GM06990 (cell line): ENCODE data around the gene IGSF9.

ENCODE experiments used
- DNase-seq: peaks from one replicate; pipeline ENCODE4 v3.0.0-alpha.2; 2011; ENCODE audit not compliant: insufficient read length; ENCODE audit errors: extremely low read depth
- H3K27me3 ChIP-seq: replicated peaks from 2 replicates; pipeline ENCODE4 v1.6.0; 2011; ENCODE audit warnings: low read length; ENCODE audit not compliant: control insufficient read depth, insufficient read depth
- H3K36me3 ChIP-seq: 2 replicates; pipeline ENCODE4 v1.5.1; 2011; ENCODE audit warnings: low read length; ENCODE audit not compliant: control insufficient read depth, insufficient read depth
- H3K4me3 ChIP-seq: replicated peaks from 2 replicates; pipeline ENCODE4 v1.5.1; 2011; ENCODE audit warnings: low read depth, mild to moderate bottlenecking, control low read depth, low read length
- CTCF ChIP-seq: IDR thresholded peaks from 2 replicates; pipeline ENCODE4 v1.5.1; 2011; ENCODE audit warnings: low read length, control low read depth, mild to moderate bottlenecking, inconsistent platforms; ENCODE audit not compliant: insufficient read depth, poor library complexity, severe bottlenecking

IGSF9 gene

GRCh38 chr1:159890390-159890789, 55.0 kb downstream of the IGSF9 start:
- DNase-seq: no peak
- no peaks in the 10 kb centered on the region for H3K27me3 ChIP-seq
- no peak for TF ChIP-seq CTCF
- H3K4me3 ChIP-seq: no peak overlapping the region
- no peaks in the 10 kb centered on the region for H3K36me3 ChIP-seq

GRCh38 chr1:159889821-159890252, 55.6 kb downstream of the IGSF9 start:
- no peak for TF ChIP-seq CTCF
- Histone ChIP-seq H3K4me3 (no peak overlapping the region), H3K36me3 (no peaks in the 10 kb centered on the region), H3K27me3 (no peaks in the 10 kb centered on the region)
- peak; percentile 56 for DNase-seq

GRCh38 chr1:159889202-159889601, 56.2 kb downstream of the IGSF9 start:
- no peak overlapping the region for H3K4me3 ChIP-seq
- H3K27me3 ChIP-seq: no peaks in the 10 kb centered on the region
- no peak for TF ChIP-seq CTCF
- no peaks in the 10 kb centered on the region for H3K36me3 ChIP-seq
- DNase-seq: peak; percentile 36

- no peak for TF ChIP-seq CTCF
- DNase-seq: no peak
- H3K4me3 ChIP-seq: no peak overlapping the region
- H3K36me3 ChIP-seq: no peaks in the 10 kb centered on the region
- H3K27me3 ChIP-seq: no peaks in the 10 kb centered on the region
Measured at GRCh38 chr1:159884296-159884695, 61.1 kb downstream of the IGSF9 start.

- DNase-seq: no peak
- TF ChIP-seq CTCF: no peak
- Histone ChIP-seq H3K27me3 (no peaks in the 10 kb centered on the region), H3K36me3 (no peaks in the 10 kb centered on the region), H3K4me3 (no peak overlapping the region)
Measured at GRCh38 chr1:159883134-159883533, 62.3 kb downstream of the IGSF9 start.

GRCh38 chr1:159882527-159882862, 62.9 kb downstream of the IGSF9 start:
- no peaks in the 10 kb centered on the region for H3K36me3 ChIP-seq
- no peak for TF ChIP-seq CTCF
- no peaks in the 10 kb centered on the region for H3K27me3 ChIP-seq
- no peak overlapping the region for H3K4me3 ChIP-seq
- DNase-seq: no peak
